Cardiac muscle cell (in vitro differentiated cells and primary cell): Measurements from ENCODE around the gene IL11. TPM values are rescaled to one million over a fixed set of nuclear protein-coding genes. Genes with fewer than 3 reads are reported as not detected.

Experiments used
- DNase-seq, 2 donors: peaks; one replicate each; pipeline versions ENCODE4 v3.0.0 to v3.0.0-alpha.2; 2010 to 2017; ENCODE audit warnings: low read depth in 1 of 2, low spot score in 1 of 2
- H3K27ac ChIP-seq: fragments of 200-600 bp; sonication (generic); 2 replicates; pipeline ENCODE4 v1.5.1; 2016
- H3K27me3 ChIP-seq: fragments of 200-600 bp; sonication (generic); 2 replicates; pipeline ENCODE4 v1.6.0; 2016; ENCODE audit warnings: control low read depth
- H3K36me3 ChIP-seq: fragments of 200-600 bp; sonication (generic); 2 replicates; pipeline ENCODE4 v1.5.1; 2016; ENCODE audit warnings: control low read depth
- H3K4me1 ChIP-seq: fragments of 200-600 bp; sonication (generic); 2 replicates; pipeline ENCODE4 v1.8.1; 2017; ENCODE audit warnings: low read depth, mild to moderate bottlenecking, mixed run types
- H3K4me3 ChIP-seq: fragments of 200-600 bp; sonication (generic); 2 replicates; pipeline ENCODE4 v1.5.1; 2016; ENCODE audit warnings: mild to moderate bottlenecking
- H3K9me3 ChIP-seq: fragments of 200-600 bp; sonication (generic); 2 replicates; pipeline ENCODE4 v1.5.1; 2017; ENCODE audit warnings: low read depth, mild to moderate bottlenecking, control low read depth
- polyA plus RNA-seq: library from polyadenylated mRNA; unstranded; fragments of >200 nt; fragmentation: Nextera tagmentation; extraction: Ambion mirVana; gene quantifications from 2 replicates; pipeline ENCODE4 v1.2.1, GENCODE V29; 2016
- total RNA-seq: library from RNA; depleted of rRNA; stranded (reverse); fragments of >200 nt; gene quantifications from 2 replicates; pipeline ENCODE4 v1.2.3, GENCODE V29; 2016
- TF ChIP-seq, protein P1 (sequence below): IDR thresholded peaks from 2 replicates; pipeline ENCODE4 v1.5.1; 2012; ENCODE audit warnings: low read depth, mild to moderate bottlenecking, low read length

IL11 gene
- total and polyA plus RNA-seq, 2 experiments from 2014 or later = 0.12 TPM; not detected in 1

DNA sequence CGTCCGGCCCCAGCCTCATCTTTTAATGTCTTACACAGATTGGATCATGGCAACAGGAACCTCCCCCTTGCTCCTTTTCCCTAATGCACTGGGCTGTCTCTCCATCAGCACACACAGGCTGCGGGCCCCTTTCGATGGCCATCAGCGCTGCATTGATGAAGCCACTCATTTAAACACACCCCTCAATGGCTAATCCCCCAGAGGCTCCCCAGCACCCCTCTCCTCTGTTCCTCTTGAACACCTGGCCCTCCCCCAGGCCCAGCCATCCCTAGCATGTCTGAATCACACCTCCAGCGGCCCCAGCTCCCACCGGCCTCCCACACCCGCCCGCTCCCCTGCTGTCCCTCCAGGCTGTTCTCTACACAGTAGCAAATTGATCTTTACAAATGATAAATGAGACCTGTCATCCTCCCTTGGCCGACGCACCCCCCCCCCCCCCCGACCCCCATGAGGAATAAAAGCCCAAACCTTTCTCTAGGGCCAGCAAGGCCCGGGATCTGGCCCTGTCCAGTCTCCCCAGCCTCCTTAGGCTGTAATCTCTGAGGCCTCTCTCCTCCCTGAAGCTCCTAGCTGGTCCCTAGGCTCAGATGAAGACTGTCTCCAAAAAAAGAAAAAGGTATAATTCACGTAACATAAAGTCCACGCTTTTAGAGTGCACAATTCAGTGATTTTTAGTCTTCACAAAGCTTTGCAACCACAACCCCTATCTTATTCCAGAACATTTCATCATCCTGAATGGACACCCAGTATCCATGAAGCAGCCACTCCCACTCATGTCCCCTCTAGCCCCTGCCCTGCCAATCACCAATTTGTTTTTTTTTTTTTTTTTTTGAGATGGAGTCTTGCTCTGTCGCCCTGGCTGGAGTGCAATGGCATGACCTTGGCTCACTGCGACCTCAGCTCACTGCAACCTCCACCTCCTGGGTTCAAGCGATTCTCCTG, 22.8 kb upstream of the IL11 start:
- H3K4me1 ChIP-seq = no peaks in the 10 kb centered on the region
- peaks cover 18% of the 10 kb centered on the region for H3K36me3 ChIP-seq
- H3K27ac ChIP-seq = no peak overlapping the region
- no peak overlapping the region for H3K4me3 ChIP-seq
- H3K9me3 ChIP-seq = no peaks in the 10 kb centered on the region
- TF ChIP-seq, protein P1, sequence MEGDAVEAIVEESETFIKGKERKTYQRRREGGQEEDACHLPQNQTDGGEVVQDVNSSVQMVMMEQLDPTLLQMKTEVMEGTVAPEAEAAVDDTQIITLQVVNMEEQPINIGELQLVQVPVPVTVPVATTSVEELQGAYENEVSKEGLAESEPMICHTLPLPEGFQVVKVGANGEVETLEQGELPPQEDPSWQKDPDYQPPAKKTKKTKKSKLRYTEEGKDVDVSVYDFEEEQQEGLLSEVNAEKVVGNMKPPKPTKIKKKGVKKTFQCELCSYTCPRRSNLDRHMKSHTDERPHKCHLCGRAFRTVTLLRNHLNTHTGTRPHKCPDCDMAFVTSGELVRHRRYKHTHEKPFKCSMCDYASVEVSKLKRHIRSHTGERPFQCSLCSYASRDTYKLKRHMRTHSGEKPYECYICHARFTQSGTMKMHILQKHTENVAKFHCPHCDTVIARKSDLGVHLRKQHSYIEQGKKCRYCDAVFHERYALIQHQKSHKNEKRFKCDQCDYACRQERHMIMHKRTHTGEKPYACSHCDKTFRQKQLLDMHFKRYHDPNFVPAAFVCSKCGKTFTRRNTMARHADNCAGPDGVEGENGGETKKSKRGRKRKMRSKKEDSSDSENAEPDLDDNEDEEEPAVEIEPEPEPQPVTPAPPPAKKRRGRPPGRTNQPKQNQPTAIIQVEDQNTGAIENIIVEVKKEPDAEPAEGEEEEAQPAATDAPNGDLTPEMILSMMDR = no peak
- peak in 1 of 2 donors; percentile 31 for DNase-seq
- H3K27me3 ChIP-seq = no peaks in the 10 kb centered on the region

DNA sequence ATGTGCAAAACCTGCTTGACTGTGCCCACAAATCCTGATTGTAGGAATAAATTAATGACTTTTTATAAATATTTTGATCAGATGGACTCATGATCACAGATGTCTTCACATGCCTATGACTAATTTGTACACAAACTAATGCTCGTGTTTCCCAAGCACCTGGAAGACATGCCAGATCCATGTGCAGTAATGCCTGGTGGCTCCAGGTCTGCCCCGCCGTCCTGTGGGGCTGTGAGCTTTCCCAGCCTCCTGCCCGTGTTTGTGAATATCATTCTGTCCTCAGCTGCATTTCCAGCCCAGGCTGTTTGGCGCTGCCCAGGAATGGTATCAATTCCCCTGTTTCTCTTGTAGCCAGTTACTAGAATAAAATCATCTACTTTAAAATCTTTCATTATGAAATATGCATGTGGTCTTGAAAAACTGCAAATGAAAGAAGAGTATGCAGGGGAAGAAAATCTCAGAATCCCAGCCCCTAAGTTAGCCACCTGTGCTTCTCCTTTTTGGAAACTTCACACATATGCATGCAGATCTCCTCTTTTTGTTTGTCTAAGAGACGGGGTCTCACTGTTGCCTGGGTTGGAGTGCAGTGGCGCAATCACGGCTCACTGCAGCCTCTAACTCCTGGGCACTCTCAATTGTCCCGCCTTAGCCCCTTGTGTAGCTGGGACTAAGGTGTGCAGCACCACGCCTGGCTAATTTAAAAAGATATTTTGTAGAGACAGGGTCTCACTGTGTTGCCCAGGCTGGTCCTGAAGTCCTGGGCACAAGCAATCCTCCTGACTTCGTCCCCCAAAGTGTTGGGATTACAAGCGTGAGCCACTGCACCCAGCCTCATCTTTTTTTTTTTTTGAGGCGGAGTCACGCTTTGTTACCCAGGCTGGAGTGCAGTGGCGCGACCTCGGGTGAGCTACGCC, 21.7 kb upstream of the IL11 start:
- Histone ChIP-seq H3K4me1 (peaks cover 5% of the 10 kb centered on the region), H3K36me3 (peaks cover 26% of the 10 kb centered on the region), H3K27me3 (no peaks in the 10 kb centered on the region), H3K9me3 (no peaks in the 10 kb centered on the region), H3K27ac (no peak overlapping the region), H3K4me3 (no peak overlapping the region)
- TF ChIP-seq, protein P1 = no peak
- no peak for DNase-seq

GRCh38 chr19:55391191-55391670, 21.0 kb upstream of the IL11 start:
- H3K9me3 ChIP-seq = no peaks in the 10 kb centered on the region
- TF ChIP-seq, protein P1 = no peak
- no peaks in the 10 kb centered on the region for H3K27me3 ChIP-seq
- no peak overlapping the region for H3K4me3 ChIP-seq
- peaks cover 10% of the 10 kb centered on the region for H3K4me1 ChIP-seq
- no peak overlapping the region for H3K27ac ChIP-seq
- no peak for DNase-seq
- H3K36me3 ChIP-seq = peaks cover 28% of the 10 kb centered on the region

GRCh38 chr19:55390461-55390880, 20.2 kb upstream of the IL11 start:
- Histone ChIP-seq H3K4me3 (no peak overlapping the region), H3K27ac (no peak overlapping the region), H3K4me1 (peaks cover 10% of the 10 kb centered on the region), H3K36me3 (peaks cover 28% of the 10 kb centered on the region), H3K27me3 (no peaks in the 10 kb centered on the region), H3K9me3 (no peaks in the 10 kb centered on the region)
- no peak for DNase-seq
- TF ChIP-seq, protein P1 = no peak
